OCI-LY1 (cell line): ENCODE measurements around the gene BORCS8.
A peak's percentile ranks its signal among the peaks of the same experiment; 100 is the strongest.
"Not testable (repeated sequence)": the region's sequence is repeated elsewhere in the genome, so short reads cannot be mapped to it uniquely, and the experiment has no call there.

Experiments
- H2AFZ ChIP-seq: fragments of 200-600 bp; sonication (generic), shearing (Covaris generic); 2 replicates; pipeline ENCODE4 v1.6.0; 2014; ENCODE audit warnings: antibody characterized with exemption, mild to moderate bottlenecking, low read length
- H3F3A ChIP-seq: fragments of 200-600 bp; sonication (generic), shearing (Covaris generic); 2 replicates; pipeline ENCODE4 v1.6.0; 2014; ENCODE audit warnings: mild to moderate bottlenecking, antibody characterized with exemption, low read length, moderate library complexity; ENCODE audit not compliant: insufficient read depth
- H3K27ac ChIP-seq: fragments of 200-600 bp; sonication (generic); 2 replicates; pipeline ENCODE4 v1.5.1; 2014; ENCODE audit warnings: low read length, mixed run types, mild to moderate bottlenecking, low read depth; ENCODE audit not compliant: poor library complexity, severe bottlenecking
- H3K27me3 ChIP-seq: fragments of 200-600 bp; sonication (generic); 2 replicates; pipeline ENCODE4 v1.6.0; 2014; ENCODE audit warnings: antibody characterized with exemption, mild to moderate bottlenecking, low read length, moderate library complexity; ENCODE audit not compliant: insufficient read depth
- H3K36me3 ChIP-seq: fragments of 200-600 bp; sonication (generic); 2 replicates; pipeline ENCODE4 v1.6.1; 2014; ENCODE audit warnings: mild to moderate bottlenecking, antibody characterized with exemption, low read length, moderate library complexity, mixed read lengths; ENCODE audit not compliant: insufficient read depth
- H3K4me1 ChIP-seq: fragments of 200-600 bp; sonication (generic); 2 replicates; pipeline ENCODE4 v1.5.1; 2014; ENCODE audit warnings: mild to moderate bottlenecking, low read length, moderate library complexity; ENCODE audit not compliant: insufficient read depth, severe bottlenecking
- H3K4me2 ChIP-seq: fragments of 200-600 bp; sonication (generic), shearing (Covaris generic); 2 replicates; pipeline ENCODE4 v1.6.1; 2014; ENCODE audit warnings: low read length
- H3K4me3 ChIP-seq: fragments of 200-600 bp; sonication (generic); 2 replicates; pipeline ENCODE4 v1.5.1; 2014; ENCODE audit warnings: low read length, low read depth, mild to moderate bottlenecking, mixed read lengths; ENCODE audit not compliant: poor library complexity, severe bottlenecking
- H3K79me2 ChIP-seq: fragments of 200-600 bp; shearing (Covaris generic); 2 replicates; pipeline ENCODE4 v1.6.1; 2016; ENCODE audit warnings: mixed run types, low read length, mixed read lengths; ENCODE audit not compliant: insufficient read depth
- H3K9ac ChIP-seq: fragments of 200-600 bp; sonication (generic), shearing (Covaris generic); 2 replicates; pipeline ENCODE4 v1.6.1; 2014; ENCODE audit warnings: mild to moderate bottlenecking, low read length, mixed read lengths
- H3K9me2 ChIP-seq: fragments of 200-600 bp; sonication (generic), shearing (Covaris generic); 2 replicates; pipeline ENCODE4 v1.6.1; 2014; ENCODE audit warnings: low read depth, mild to moderate bottlenecking, low read length, mixed read lengths
- H3K9me3 ChIP-seq: fragments of 200-600 bp; shearing (Covaris generic); 2 replicates; pipeline ENCODE4 v1.6.1; 2014; ENCODE audit warnings: low read length, mixed read lengths
- H4K20me1 ChIP-seq: fragments of 200-600 bp; sonication (generic), shearing (Covaris generic); 2 replicates; pipeline ENCODE4 v1.6.0; 2016; ENCODE audit warnings: mild to moderate bottlenecking, low read length; ENCODE audit not compliant: insufficient read depth
- CTCF ChIP-seq: fragments of 200-600 bp; sonication (generic), shearing (Covaris generic); IDR thresholded peaks from 2 replicates; pipeline ENCODE4 v1.5.1; 2017; ENCODE audit warnings: mild to moderate bottlenecking, antibody characterized with exemption, low read length, moderate library complexity, mixed read lengths
- EZH2 ChIP-seq: fragments of 200-600 bp; sonication (generic), shearing (Covaris generic); IDR thresholded peaks from 2 replicates; pipeline ENCODE4 v1.8.0; 2017; ENCODE audit warnings: borderline replicate concordance, mixed run types, mild to moderate bottlenecking, antibody characterized with exemption, low read length, moderate library complexity, mixed read lengths

Gene BORCS8

DNA sequence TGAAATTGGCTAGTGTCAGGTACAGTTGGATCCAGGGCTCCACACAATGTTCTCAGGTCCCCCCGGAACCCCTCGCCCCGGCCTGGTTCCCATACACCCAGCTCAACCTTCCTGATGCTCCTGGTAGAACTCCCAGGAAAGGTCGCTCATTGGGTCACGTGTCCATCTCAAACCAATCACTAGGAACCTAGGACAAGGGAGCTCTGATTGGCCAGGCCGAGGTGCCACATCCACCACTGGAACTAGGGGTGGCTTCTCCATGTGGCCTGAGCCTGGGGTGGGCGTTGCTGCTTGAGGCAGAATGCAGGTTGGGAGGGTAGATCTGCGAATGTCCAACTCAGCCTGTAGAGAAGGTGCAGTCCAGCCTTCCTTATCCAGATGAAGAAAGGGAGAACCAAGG is 15.0 kb downstream of the BORCS8 start:
- Histone ChIP-seq H2AFZ (no peak overlapping the region), H3K4me2 (no peak overlapping the region), H3F3A (no peaks in the 10 kb centered on the region), H3K9me3 (no peaks in the 10 kb centered on the region), H3K36me3 (peaks cover 20% of the 10 kb centered on the region), H4K20me1 (no peaks in the 10 kb centered on the region), H3K27me3 (no peaks in the 10 kb centered on the region), H3K9ac (no peak overlapping the region), H3K4me1 (peaks cover 14% of the 10 kb centered on the region), H3K79me2 (no peaks in the 10 kb centered on the region), H3K4me3 (no peak overlapping the region), H3K27ac (no peak overlapping the region), H3K9me2 (no peaks in the 10 kb centered on the region)
- TF ChIP-seq CTCF (no peak), EZH2 (no peak)

GRCh38 chr19:19173243-19173642 is 18.7 kb downstream of the BORCS8 start:
- not testable (repeated sequence) for H2AFZ ChIP-seq, H3K4me2 ChIP-seq, H3K79me2 ChIP-seq, H3F3A ChIP-seq, H3K9me3 ChIP-seq, H3K36me3 ChIP-seq, H3K4me3 ChIP-seq, H4K20me1 ChIP-seq, H3K27me3 ChIP-seq, H3K9ac ChIP-seq, H3K9me2 ChIP-seq
- Histone ChIP-seq H3K4me1 (peaks cover 42% of the 10 kb centered on the region), H3K27ac (peak overlapping the region; percentile 15)

- H3K79me2 ChIP-seq: peaks cover 16% of the 10 kb centered on the region
- H3K9me2 ChIP-seq: no peaks in the 10 kb centered on the region
- H4K20me1 ChIP-seq: no peaks in the 10 kb centered on the region
- peaks cover 55% of the 10 kb centered on the region for H3K4me1 ChIP-seq
- peak overlapping the region; percentile 73 for H3K27ac ChIP-seq
- no peak for TF ChIP-seq EZH2
- no peak for TF ChIP-seq CTCF
- H2AFZ ChIP-seq: no peak overlapping the region
- no peak overlapping the region; the same call in 1 of the 2 replicates for H3K4me2 ChIP-seq
- peak overlapping the region; percentile 11; the same call in 1 of the 2 replicates for H3K9ac ChIP-seq
- no peaks in the 10 kb centered on the region for H3K9me3 ChIP-seq
- no peaks in the 10 kb centered on the region for H3K27me3 ChIP-seq
- H3K36me3 ChIP-seq: peaks cover 11% of the 10 kb centered on the region; the same call in 1 of the 2 replicates
- no peaks in the 10 kb centered on the region for H3F3A ChIP-seq
- H3K4me3 ChIP-seq: no peak overlapping the region
Observed at GRCh38 chr19:19171821-19172532, 20.0 kb downstream of the BORCS8 start.
